C4-2B (cell line): ENCODE results near the gene LRRC42.

ENCODE experiments used
- CTCF ChIP-seq: fragments of 450-650 bp; conservative IDR thresholded peaks from 2 replicates; pipeline ENCODE4 v1.5.1; 2017; ENCODE audit warnings: mild to moderate bottlenecking
- ZFX ChIP-seq: fragments of 450-650 bp; IDR thresholded peaks from 2 replicates; pipeline ENCODE4 v1.6.1; 2017

- TF ChIP-seq ZFX = no peak
- no peak for TF ChIP-seq CTCF
Measured at GRCh38 chr1:53995683-53996082, 49.5 kb downstream of the LRRC42 start.
